Hematopoietic multipotent progenitor cell treated with erythropoietin and hydrocortisone succinate and interleukin-3 and kit ligand, for 17 days (in vitro differentiated cells): ENCODE measurements around the gene CCL19.
"Not testable (repeated sequence)": the region's sequence is repeated elsewhere in the genome, so short reads cannot be mapped to it uniquely, and the experiment has no call there.

Source experiments
- DNase-seq: peaks from one replicate; pipeline ENCODE4 v3.0.0-alpha.2; 2015; ENCODE audit warnings: low spot score

CCL19 gene

DNA sequence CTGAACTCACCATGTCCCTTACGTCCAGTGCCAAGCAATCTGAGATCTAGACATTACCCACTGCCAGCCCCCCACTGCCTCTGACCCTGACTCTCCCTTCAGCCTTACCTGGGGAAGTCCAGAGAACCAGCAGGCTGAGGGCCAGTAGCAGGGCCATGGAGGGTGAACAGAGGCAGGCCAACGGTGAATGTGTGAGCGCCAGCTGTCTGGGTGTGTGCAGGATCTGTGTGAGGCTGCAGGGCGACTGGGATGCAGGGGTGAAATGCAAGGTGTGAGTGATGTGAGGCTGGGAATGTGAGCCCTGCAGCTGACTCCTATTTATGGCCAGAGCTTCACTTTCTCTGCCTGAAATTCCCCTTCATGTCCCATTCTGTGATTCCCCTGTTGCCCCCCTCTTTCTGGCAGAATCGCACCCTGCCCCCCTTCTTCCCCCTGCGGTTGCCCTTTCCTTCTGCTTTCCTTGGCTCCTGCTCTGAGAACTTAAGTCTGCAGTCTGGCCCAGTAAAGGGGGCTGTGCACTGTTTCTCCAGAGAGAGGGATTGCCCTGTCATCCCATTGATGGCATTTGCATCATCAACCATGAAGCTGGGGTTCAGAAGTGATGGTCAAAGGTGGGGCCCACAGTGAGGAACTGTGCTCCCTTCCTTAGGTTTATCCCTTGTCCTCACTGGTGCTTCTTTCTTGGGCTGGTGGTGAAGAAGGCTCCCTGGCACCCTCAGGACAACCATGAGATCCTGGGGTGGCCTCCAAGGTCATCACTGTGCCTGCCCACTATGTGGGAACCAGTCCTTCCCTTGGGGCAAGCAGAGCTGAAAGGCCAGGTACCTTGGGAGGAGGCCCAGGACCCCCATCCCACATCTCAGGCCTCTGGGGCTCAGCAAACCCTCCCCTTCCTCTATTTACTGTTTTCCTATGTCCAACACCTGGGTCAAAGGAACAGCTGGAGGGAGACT, at the start of gene CCL19:
Gene CCL19, minus strand, starts transcription at position 294 of the 953 bp plus-strand sequence. Its CDS starts 137 bp downstream, at position 157.
- no peak for DNase-seq

DNA sequence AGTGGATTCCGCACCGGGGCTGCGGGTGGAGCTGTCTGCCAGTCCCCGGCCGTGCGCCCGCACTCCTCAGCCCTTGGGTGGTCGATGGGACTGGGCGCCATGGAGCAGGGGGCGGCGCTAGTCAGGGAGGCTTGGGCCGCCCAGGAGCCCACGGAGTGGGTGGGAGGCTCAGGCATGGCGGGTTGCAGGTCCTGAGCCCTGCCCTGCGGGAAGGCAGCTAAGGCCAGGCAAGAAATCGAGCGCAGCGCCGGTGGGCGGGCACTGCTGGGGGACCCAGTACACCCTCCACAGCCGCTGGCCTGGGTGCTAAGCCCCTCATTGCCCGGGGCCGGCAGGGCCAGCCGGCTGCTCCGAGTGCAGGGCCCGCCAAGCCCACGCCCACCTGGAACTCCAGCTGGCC, 49.1 kb upstream of the CCL19 start:
- not testable (repeated sequence) for DNase-seq

DNA sequence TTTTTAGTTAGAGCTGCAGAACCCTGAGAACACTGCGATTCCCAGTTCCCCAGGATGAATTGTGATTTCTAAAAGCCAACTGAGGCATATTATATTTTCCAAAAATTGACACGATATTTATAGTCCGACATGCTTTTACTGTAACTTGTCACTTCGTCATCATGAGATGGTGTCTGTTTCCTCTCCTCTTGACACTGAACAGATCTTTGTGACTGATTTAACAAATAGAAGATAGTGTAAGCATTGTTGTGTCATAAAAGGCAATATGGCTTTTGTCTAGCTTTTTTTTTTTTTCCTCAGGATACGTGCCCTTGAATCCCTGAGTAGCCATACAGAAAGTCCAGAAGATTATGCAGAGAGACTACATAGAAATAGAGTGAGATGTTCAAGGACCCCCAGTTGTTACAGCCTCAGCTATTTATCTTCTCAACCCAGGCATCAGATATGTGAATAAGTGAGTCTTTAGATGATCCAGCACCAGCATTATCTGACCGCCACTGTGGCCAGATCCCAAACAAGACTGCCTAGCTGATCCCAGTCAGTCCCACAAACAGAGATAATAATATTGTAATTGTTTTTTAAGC, 46.7 kb upstream of the CCL19 start:
- no peak for DNase-seq

DNA sequence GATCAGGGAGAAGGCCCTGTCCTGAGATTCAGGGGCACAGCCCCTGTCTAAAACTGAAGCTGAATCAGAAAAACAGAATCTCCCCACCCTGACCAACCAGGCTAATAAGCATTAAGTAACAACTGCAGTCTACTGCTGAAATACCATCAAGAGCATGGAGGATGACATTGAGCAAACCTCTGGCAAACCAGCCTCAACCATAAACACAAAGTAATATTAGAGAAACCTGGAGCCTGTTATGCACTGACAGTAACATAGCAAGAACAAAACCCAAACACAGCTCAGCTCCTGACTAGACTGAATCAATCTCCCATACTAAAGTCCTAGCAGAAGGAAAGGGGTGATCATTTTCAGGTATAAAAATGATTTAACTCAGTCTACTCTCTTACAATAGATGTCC, 43.6 kb upstream of the CCL19 start:
- no peak for DNase-seq

DNA sequence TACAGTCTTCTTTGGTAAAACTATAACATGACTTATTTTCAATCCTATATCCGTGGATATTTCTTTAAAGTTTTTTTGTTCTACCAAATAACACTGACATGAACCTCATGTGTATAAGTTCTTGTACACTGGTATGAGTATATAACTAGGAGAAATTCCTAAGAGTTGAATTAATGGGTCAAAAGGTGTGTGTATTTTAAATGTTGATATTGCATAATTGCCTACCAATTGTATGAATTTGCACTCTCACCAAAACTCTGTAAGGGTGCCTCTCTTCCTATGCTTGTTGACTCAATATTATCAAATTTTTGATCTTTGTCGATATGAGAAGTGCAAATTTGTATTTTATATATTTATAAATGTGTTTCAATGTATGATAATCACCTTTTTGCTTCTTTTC, 41.8 kb upstream of the CCL19 start:
- DNase-seq = no peak

DNA sequence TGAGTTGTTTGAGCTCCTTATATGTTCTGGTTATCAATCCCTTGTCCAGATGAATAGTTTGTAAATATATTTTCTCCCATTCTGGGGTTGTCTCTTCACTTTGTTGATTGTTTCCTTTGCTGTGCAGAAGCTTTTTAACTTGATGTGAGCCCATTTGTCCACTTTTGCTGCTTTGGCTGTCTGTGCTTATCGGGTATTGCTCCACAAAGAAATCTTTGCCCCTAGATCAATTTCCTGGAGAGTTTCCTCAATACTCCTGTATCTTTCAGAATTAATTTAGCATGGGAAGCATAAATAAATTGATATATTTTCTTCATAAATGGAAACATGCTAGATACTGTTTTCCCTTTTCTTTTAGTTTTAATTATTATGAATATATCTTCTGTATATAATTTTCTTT, 41.4 kb upstream of the CCL19 start:
- no peak for DNase-seq

DNA sequence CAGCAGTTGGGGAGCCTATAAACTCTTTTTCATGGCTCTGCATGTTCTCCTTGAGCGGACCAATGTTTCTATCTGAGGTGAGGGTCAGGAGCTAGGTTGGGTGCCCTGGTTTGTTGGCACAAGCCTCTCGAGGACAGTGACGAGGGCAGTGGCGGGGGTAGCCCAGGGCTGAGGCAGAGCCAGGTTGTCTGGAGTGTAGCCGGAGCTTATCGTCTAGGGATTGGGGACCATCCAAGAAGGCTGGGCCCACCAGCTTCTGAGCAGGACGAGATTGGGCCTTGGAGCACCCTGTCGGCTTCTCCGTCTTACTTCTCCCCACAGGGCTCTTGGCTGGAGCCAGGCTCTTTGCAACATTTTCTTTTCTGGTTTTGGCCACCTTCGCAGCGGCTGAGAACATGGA, 32.1 kb upstream of the CCL19 start:
- DNase-seq = no peak

DNA sequence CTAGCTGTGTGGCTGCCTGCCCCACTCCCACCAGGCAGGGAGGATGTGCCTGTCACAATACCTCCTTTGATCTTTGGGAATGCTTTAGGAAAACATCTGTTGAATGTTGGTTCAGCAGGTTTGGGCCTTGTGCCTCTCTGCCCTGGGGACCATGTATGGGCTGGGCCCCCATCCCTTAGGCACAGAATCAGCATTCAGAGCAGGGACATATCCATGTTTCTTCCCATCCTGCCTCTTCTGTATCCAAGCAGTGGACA, 28.6 kb upstream of the CCL19 start:
- not testable (repeated sequence) for DNase-seq

DNA sequence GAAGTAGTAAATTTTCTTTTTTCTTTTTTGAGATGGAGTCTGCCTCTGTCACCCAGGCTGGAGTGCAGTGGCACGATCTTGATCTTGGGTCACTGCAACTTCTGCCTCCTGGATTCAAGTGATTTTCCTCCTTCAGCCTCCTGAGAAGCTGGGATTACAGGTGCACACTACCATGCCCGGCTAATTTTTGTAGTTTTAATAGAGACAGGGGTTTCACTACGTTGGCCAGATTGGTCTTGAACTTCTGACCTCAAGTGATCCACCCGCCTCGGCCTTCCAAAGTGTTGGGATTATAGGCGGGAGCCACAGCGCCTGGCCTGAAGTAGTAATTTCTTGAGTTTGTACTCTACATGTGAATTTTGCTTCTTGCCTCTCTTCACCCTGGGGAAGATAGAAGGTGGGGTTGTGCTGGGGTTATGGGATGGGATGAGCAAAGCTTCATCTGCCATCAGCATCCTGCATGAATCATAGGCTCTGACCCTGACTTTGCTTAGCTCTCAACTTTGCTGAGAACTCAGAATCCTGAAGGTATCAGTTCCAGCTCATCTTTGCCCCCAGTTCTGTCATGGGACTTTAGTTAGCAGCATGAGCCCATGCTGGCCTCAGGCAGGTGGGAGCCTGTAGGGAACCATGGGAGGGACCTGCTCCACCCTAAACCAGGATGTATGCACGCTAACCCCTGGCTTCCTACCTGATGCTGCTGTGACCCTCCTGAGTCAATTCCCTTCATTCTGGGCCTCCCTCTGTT, 28.1 kb upstream of the CCL19 start:
- no peak for DNase-seq

DNA sequence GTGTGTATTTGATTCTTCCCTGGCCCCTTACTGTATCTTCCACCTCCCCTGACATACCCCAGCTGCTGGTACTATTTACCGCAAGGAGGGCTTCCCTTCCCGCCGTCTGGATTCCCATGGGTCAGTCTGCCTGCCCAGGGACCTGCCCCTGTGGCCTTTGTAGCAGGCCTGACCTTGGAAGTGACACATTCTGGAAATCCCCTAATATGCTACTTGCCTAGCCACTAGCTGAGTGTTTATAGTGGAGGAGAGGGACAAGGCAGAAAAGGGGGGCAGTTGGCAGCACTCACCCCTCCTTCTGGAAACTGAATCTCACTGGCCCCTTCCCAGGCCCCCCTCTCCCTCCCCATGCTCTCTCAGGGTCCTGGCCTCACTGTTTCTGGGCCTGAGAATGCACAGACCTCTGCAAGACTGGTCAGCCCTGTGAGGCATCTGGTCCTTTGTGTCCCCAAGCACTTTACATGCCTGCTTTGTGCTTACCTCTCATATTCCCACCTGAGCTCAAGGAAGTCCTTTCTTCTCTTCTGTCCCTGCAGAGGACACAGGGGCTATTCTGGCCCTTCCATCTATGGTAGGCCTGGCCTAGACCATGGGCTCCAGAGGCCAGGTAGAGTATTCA, 27.0 kb upstream of the CCL19 start:
- no peak for DNase-seq

DNA sequence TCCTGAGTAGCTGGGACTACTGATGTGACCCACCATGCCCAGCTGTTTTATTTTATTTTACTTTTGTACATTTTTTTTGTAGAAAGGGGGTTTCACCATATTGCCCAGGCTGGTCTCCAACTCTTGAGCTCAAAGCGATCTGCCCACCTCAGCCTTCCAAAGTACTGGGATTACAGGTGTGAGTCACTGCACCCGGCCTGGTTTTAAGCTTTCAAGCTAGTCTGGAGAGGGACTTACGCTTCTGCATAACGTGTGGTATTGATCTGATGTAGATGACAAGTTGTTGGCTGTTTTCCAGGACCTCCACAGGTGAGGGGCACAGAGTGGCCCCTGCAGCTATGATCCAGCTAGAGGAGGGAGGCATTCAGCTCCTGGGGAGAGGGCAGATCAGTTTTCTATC, 25.6 kb upstream of the CCL19 start:
- DNase-seq = no peak

DNA sequence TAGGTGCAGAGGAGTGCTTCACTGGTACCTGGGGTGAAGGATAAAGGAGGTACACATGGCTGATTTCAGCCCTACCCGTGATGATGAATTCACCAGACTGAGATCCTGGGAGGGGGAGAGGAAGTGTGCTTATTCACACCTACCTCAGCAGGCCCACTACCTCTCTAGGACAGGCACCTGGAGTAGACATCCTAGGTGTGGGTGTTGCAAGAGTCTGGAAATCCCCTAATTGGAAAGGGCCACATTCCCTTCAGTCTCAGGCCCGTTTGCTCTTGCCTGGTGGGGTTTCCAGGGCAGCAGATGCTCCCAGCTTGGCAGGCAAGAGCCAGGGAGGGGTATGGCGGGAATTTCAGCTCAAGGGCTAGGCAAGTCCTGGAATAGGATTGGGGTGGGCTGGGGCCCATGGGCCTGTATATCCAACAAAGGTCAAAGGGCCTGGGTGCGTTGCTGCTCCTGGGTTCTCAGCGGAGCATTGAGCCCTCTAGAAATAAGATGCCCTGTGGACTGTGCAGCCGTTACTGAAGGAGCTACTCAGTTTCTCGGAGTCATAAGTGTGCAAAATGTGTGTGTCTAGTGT, 24.7 kb upstream of the CCL19 start:
- DNase-seq = no peak

DNA sequence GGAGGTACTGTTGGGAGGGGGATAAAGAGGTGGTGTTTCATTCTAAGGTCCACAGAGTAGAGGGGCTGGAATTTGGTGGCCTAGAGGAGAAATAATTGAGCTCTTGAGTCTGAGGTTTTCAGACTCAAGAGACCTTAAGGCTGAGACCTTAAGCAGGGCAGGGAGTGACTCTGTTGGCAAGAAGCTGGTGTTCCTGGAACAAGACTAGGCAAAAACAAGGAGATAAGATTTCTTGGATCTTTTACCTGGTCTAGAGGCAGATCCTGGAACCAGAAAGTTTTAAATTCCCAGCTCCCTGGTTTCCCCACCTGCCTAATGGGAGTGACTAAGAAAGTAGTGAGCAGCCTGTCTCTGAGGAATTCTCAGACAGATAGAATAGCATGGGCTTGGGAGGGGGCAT, 22.9 kb upstream of the CCL19 start:
- no peak for DNase-seq

DNA sequence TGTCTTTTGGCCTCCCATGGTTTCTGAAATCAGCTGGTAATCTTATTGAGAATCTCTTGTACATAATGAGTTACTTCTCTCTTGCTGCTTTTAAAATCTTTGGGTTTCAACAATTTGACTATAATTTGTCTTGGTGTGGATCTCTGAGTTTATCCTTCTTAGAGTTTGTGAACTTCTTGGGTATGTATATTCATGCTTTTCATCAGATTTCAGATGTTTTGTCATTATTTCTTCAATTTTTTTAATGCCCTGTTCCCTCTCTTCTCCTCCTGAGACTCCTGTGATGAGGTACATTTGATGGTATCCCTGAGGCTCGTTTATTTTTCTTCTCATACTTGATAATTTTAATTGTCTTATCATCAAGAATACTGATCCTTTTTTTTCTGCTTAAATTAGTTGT, 21.1 kb upstream of the CCL19 start:
- DNase-seq = no peak

DNA sequence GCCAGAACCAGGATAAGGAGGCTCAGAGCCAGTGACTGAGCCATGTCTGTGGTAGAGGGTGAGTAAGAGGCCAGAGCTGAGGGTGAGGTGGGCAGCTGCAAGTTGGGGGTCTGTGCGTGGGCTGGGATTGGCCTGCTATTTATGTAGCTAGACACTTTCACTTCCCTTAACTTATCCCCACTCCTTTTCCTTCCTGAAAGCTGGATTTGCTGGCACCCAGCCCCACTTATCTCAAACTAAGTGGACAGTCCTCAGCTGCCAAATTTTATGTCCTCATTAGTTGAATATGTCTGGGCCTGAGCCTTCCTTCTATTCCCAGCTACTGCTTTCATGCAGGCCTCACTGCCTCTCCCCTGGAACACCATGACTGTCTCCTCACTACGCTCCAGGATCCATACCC, 18.9 kb upstream of the CCL19 start, which contains the start of gene CCL21:
Gene CCL21, minus strand, starts transcription at position 114 of the 400 bp plus-strand sequence. Its CDS starts 70 bp downstream, at position 44.
- DNase-seq = no peak

DNA sequence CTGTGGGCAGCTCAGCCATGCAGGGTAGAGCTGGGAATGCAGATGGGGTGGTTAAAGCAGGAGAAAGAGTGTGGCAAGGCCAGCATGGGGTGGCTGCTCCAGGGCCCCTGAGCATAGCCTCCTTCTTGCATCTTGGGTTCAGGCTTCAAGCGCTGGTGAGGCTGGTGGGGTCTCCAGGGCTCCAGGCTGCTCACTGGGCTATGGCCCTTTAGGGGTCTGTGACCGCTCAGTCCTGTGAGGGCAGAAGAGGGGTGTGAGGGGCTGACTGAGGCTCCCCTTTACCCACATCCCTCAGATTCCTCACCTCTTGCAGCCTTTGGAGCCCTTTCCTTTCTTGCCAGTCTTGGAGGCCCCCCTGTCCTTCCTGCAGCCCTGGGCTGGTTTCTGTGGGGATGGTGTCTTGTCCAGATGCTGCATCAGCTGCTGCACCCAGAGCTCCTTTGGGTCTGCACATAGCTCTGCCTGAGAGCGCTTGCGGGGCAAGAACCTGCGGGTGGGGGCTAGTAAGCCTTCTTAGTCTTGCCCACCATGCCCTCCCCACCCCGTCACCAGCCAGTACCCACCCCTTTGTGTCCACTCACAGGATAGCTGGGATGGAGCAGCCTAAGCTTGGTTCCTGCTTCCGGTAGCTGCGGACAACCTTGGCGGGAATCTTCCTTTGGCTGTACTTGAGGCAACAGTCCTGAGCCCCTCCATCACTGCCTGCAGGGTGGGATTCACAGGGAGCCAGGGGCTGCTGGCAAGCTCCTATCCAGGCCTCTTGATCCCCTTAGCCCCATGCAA, 18.3 kb upstream of the CCL19 start:
- no peak for DNase-seq

DNA sequence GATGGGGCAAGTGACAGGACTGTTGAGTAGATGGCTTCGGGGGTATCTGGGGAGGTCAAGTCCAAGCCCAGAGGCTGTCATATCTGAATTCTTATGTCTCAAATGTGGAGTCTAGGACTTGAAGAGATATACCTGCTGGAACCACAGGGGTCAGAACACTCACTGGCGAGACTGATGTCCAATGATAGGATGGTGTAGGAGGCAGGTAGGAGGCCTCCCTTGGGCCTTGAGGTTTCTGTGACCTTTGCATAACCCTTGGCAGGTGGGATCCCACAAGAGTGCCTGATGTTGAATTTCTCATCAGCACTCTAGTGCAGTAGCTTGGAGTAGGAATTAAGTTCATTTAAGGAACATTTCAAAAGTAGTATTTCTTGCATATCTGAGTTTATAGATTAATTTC, 16.1 kb upstream of the CCL19 start:
- DNase-seq = no peak

DNA sequence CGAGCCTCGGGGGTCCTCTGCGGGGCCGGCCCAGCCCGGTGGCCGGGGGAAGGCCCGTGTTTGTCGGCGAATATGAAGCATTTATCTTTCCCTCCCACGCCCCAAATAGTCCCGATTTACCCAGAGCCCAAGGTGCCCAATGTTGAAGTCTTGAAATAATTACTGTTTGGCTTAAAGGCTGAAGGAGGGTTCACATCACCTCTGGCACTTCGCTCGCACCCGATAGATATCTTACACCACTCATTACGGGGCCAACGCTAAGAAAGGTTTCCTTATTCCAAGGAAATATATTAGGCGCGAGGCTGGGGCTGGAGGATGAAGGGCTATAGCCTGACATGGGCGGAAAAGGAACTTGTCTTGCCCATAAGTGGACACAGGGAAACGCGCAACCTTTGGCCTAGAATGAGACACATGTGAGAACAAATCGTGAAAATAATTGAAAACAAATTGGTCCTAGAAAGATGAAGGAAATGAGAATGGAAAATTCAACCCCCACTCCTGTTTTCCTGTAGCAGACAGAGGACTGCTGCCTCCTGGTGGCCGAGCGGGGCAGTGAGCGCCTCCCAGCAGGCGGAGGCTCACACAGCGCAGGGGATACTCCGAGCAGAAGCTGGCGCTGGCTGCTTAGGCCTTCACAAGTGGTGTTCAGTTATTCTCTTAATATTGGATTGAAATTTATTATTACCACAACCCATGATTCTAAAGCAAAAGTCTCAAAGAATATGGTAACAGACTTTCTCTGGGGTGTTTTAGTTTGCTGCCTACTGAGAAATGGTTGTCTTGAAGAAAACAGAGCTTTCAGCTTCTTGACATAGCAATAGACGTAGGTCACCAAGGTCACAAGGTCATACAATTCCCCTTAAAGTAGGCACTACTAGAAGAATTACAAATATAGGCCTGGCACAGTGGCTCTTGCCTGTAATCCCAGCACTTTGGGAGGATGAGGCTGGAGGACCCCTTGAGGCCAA, 11.0 kb upstream of the CCL19 start:
- peak; percentile 74 for DNase-seq

DNA sequence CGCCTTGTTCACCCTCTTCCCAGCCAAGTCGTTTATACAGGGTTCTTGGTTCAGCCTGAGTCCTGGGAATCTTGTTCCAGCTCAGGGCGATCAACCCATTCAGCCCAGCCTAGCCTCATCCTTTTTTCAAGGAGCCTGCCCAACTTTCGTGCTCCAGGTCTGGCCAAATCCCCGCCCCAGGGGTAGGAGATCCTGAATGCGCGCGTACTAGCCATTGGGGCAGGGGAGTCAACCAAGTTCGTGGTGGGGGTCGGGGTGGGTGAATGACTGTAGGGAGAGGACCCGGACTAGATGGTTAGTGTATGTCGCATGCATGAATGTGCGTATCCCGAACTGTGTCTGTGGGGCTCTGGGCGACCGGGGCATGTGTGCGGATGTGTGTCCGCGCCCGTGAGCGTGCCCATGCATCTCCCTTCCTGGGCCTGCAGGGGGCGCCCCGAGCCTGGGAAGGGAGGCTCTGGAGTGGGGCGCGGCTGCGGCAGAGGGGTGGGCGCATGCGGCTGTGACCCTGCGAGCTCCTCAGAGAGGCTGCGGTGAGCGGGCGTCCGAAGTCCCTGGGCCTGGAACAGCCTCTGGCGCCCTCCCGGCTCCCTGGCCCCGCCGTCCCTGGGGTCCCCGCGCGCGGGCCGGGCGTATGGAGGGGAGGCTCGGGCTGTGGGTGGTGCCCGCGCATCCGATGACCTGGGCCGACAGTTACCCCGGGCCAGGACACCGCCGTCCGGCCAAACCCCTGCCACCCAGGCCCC, 10.1 kb upstream of the CCL19 start:
- DNase-seq = peak; percentile 40
